Measurements from ENCODE around the gene ADGRB3.

The ADGRB3 gene

GRCh38 chr6:68826501-68826900 is 191.4 kb downstream of the ADGRB3 start:
- no peak for DNase-seq (ENCODE audit: extremely low read depth, low read depth)
- TF ChIP-seq, protein P1, sequence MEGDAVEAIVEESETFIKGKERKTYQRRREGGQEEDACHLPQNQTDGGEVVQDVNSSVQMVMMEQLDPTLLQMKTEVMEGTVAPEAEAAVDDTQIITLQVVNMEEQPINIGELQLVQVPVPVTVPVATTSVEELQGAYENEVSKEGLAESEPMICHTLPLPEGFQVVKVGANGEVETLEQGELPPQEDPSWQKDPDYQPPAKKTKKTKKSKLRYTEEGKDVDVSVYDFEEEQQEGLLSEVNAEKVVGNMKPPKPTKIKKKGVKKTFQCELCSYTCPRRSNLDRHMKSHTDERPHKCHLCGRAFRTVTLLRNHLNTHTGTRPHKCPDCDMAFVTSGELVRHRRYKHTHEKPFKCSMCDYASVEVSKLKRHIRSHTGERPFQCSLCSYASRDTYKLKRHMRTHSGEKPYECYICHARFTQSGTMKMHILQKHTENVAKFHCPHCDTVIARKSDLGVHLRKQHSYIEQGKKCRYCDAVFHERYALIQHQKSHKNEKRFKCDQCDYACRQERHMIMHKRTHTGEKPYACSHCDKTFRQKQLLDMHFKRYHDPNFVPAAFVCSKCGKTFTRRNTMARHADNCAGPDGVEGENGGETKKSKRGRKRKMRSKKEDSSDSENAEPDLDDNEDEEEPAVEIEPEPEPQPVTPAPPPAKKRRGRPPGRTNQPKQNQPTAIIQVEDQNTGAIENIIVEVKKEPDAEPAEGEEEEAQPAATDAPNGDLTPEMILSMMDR (IDR thresholded peaks at IDR 0.05; ENCODE audit: low read depth, low read length), result no peak

DNA sequence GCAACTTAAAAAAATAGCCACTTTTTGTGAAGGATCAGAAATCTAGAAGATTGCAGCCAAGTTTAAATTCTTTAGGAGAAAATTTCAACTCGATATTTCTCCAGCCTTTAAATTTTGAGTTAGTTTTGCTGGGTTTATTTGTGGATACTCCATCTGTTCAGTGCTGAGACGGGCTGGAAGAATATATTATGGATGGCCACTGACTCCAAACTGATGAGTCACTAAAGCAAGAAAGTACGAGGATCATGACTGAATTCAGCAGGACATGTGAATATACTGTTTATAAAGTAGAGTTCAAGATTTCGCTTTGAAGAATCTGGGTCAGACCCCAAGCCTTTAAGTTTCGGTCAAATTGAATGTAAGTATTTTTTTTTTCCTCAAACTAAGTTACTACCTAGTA is 199.5 kb downstream of the ADGRB3 start:
- DNase-seq (ENCODE audit: extremely low read depth, low read depth), result no peak
- TF ChIP-seq, protein P1 (IDR thresholded peaks at IDR 0.05; ENCODE audit: low read depth, low read length), result no peak

GRCh38 chr6:68838571-68838970 is 203.5 kb downstream of the ADGRB3 start:
- DNase-seq (ENCODE audit: extremely low read depth, low read depth), result no peak
- TF ChIP-seq, protein P1 (IDR thresholded peaks at IDR 0.05; ENCODE audit: low read depth, low read length), result no peak

- no peak for DNase-seq (ENCODE audit: extremely low read depth, low read depth)
Measured at GRCh38 chr6:68852791-68853190, 217.7 kb downstream of the ADGRB3 start.

DNA sequence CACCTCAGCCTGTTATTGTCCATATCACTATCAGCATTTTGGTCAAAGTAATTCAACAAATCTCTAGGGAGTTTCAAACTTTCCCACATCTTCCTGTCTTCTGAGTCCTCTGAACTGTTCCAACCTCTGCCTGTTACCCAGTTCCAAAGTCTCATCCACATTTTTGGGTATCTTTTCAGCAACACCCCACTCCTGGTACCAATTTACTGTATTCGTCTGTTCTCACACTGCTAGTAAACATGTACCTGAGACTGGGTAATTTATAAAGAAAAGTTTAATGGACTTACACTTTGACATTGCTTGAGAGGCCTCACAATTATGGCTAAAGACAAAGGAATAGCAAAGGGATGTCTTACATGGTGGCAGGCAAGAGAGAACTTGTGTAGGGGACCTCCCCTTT is 224.2 kb downstream of the ADGRB3 start:
- no peak for DNase-seq (ENCODE audit: extremely low read depth, low read depth)
- TF ChIP-seq, protein P1 (IDR thresholded peaks at IDR 0.05; ENCODE audit: low read depth, low read length), result no peak

More at GRCh38 chr6:68852791-68853190, 217.7 kb downstream of the ADGRB3 start:
- TF ChIP-seq, protein P1 (IDR thresholded peaks at IDR 0.05; ENCODE audit: low read depth, low read length), result no peak

GRCh38 chr6:68868646-68869045 is 233.6 kb downstream of the ADGRB3 start:
- DNase-seq (ENCODE audit: extremely low read depth, low read depth), result no peak
- TF ChIP-seq, protein P1 (IDR thresholded peaks at IDR 0.05; ENCODE audit: low read depth, low read length), result no peak

- TF ChIP-seq, protein P1 (IDR thresholded peaks at IDR 0.05; ENCODE audit: low read depth, low read length), result no peak
- no peak for DNase-seq (ENCODE audit: extremely low read depth, low read depth)
Measured at GRCh38 chr6:68873236-68873635, 238.2 kb downstream of the ADGRB3 start.

All from AG09319 (cell line).